Kidney (tissue), 14 donors: ENCODE data around the gene TSPAN31. TPM values are rescaled to one million over a fixed set of nuclear protein-coding genes. Genes with fewer than 3 reads are reported as not detected.

Experiments
- DNase-seq, 5 donors: peaks; one replicate each; pipeline ENCODE4 v3.0.0-alpha.2; 2013 to 2020
- FAIRE-seq: peaks from 2 replicates; lab custom pipeline; 2012; peaks lifted over from hg19 to GRCh38; lab: Jason Lieb, UNC
- H3K27ac ChIP-seq, 2 donors: one replicate each; pipeline ENCODE4 v1.7.0; 2013; ENCODE audit warnings: low read depth in 2 of 2, low read length in 2 of 2, inconsistent platforms in 1 of 2
- H3K27me3 ChIP-seq: one replicate; pipeline ENCODE4 v1.7.1; 2013; ENCODE audit warnings: low read length, inconsistent platforms; ENCODE audit not compliant: control insufficient read depth, insufficient read depth
- H3K36me3 ChIP-seq, 3 donors: one replicate each; pipeline versions ENCODE4 v1.7.0 to v1.7.1; 2013; ENCODE audit warnings: low read length in 3 of 3, control low read depth in 1 of 3, inconsistent platforms in 1 of 3; ENCODE audit not compliant: insufficient read depth in 3 of 3, control insufficient read depth in 2 of 3
- H3K4me1 ChIP-seq, 3 donors: one replicate each; pipeline versions ENCODE4 v1.7.0 to v1.7.1; 2013; ENCODE audit warnings: low read length in 3 of 3, inconsistent platforms in 1 of 3, low read depth in 1 of 3; ENCODE audit not compliant: control insufficient read depth in 2 of 3, insufficient read depth in 2 of 3
- H3K4me3 ChIP-seq, 3 donors: one replicate each; pipeline versions ENCODE4 v1.7.0 to v1.8.1; 2013; ENCODE audit warnings: low read length in 3 of 3, control low read depth in 1 of 3, inconsistent platforms in 1 of 3
- H3K9ac ChIP-seq, 3 donors: one replicate each; pipeline versions ENCODE4 v1.7.0 to v1.7.1; 2013; ENCODE audit warnings: low read length in 3 of 3, control low read depth in 1 of 3, inconsistent platforms in 1 of 3
- H3K9me3 ChIP-seq, 3 donors: one replicate each; pipeline versions ENCODE4 v1.7.0 to v1.7.1; 2013; ENCODE audit warnings: low read length in 3 of 3, control low read depth in 1 of 3, inconsistent platforms in 1 of 3; ENCODE audit not compliant: control insufficient read depth in 2 of 3, insufficient read depth in 1 of 3
- intact Hi-C: fragments of 100-400 bp; cut with DNase I; formaldehyde crosslinking; loops from one replicate; pipeline ENCODE4 v1.11.1; 2022
- polyA plus RNA-seq: library from polyadenylated mRNA; stranded (reverse); fragments of 350-450 nt; fragmentation: Illumina TruSeq; extraction: RNeasy Lipid Tissue Mini Kit (QIAGEN cat#74804); gene quantifications from one replicate; pipeline ENCODE4 v1.2.3, GENCODE V29; 2014; ENCODE audit warnings: low read depth, low replicate concordance; ENCODE audit not compliant: insufficient read depth
- total RNA-seq: library from RNA; stranded (reverse); fragmentation: NEBNext Ultra II Directional; extraction: Animal tissue kit (Norgen Biotek cat#: 25700); gene quantifications from one replicate; pipeline ENCODE4 v1.2.1, GENCODE V29; 2021
- TF ChIP-seq, protein P1 (sequence below): IDR thresholded peaks from 3 replicates; pipeline ENCODE4 v1.5.1; 2012; ENCODE audit warnings: mild to moderate bottlenecking, moderate library complexity, borderline replicate concordance; ENCODE audit not compliant: insufficient read depth; ENCODE audit errors: extremely low read depth
- donor health status: control.
- donor health status: control.
- donor health status: control.
- donor health status: control.
- donor health status: control.
- donor health status: DM: yes; HTN: yes; CAD: no.
- donor health status: Normal renal cell carcinoma (clear cell type).

TSPAN31 gene
- total and polyA plus RNA-seq, 2 donors from 2014 or later, result 53.3 to 60.1 TPM

DNA sequence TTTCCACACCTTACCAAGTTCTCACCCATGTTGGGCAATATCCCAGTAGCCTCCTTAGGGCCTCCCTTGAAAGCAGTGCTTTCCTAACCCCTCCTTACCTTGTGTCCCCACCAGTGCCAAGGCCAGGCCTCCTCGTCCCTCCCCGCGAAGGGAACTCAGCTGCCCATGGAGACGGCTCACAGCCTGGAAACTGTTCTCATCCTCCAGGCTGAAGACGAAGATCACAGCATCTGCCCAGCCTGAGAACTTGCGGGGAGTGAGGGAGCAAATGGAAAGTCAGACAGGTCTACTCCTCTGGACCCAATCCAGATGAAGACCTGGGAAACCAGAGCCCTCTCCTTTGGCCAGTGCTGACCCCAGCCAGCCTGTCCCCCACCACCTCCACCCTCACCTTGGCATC, 10.9 kb upstream of the TSPAN31 start:
- no peak for FAIRE-seq
- no peak overlapping the region for H3K27ac ChIP-seq
- peaks cover 0 to 6% (median 4%) of the 10 kb centered on the region in 3 donors for H3K4me1 ChIP-seq
- intact Hi-C loops, result no loop called here
- no peak for DNase-seq
- H3K9ac ChIP-seq, result no peak overlapping the region
- H3K36me3 ChIP-seq, result no peaks in the 10 kb centered on the region
- H3K9me3 ChIP-seq, result no peaks in the 10 kb centered on the region
- TF ChIP-seq, protein P1, sequence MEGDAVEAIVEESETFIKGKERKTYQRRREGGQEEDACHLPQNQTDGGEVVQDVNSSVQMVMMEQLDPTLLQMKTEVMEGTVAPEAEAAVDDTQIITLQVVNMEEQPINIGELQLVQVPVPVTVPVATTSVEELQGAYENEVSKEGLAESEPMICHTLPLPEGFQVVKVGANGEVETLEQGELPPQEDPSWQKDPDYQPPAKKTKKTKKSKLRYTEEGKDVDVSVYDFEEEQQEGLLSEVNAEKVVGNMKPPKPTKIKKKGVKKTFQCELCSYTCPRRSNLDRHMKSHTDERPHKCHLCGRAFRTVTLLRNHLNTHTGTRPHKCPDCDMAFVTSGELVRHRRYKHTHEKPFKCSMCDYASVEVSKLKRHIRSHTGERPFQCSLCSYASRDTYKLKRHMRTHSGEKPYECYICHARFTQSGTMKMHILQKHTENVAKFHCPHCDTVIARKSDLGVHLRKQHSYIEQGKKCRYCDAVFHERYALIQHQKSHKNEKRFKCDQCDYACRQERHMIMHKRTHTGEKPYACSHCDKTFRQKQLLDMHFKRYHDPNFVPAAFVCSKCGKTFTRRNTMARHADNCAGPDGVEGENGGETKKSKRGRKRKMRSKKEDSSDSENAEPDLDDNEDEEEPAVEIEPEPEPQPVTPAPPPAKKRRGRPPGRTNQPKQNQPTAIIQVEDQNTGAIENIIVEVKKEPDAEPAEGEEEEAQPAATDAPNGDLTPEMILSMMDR, result no peak
- H3K4me3 ChIP-seq, result no peak overlapping the region
- H3K27me3 ChIP-seq, result peaks cover 35% of the 10 kb centered on the region

DNA sequence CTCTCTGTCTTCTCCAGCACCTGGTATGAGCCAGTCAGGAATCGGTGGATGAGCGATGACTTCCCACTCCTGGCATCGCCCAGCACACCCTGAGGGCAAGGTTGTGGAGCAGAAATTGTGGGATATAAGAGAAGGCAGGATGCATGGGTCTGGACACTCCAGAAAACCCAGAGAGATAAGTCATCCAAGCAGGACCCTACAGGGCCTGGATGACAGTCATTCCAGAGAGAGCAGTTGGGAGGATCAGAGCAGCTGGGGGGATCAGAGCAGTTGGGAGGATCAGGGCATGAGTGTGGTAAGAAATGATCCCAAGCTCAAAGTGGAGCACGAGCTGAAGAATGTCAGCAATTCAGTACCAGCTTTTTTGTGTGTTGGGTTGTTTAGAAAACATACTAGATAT, 10.2 kb upstream of the TSPAN31 start:
- Histone ChIP-seq H3K9me3 (no peaks in the 10 kb centered on the region), H3K27me3 (peaks cover 38% of the 10 kb centered on the region), H3K9ac (no peak overlapping the region), H3K4me1 (peaks cover 0 to 7% (median 4%) of the 10 kb centered on the region in 3 donors), H3K4me3 (no peak overlapping the region), H3K27ac (no peak overlapping the region), H3K36me3 (no peaks in the 10 kb centered on the region)
- FAIRE-seq (no peak), DNase-seq (no peak)
- TF ChIP-seq, protein P1, result no peak
- intact Hi-C loops, result no loop called here

DNA sequence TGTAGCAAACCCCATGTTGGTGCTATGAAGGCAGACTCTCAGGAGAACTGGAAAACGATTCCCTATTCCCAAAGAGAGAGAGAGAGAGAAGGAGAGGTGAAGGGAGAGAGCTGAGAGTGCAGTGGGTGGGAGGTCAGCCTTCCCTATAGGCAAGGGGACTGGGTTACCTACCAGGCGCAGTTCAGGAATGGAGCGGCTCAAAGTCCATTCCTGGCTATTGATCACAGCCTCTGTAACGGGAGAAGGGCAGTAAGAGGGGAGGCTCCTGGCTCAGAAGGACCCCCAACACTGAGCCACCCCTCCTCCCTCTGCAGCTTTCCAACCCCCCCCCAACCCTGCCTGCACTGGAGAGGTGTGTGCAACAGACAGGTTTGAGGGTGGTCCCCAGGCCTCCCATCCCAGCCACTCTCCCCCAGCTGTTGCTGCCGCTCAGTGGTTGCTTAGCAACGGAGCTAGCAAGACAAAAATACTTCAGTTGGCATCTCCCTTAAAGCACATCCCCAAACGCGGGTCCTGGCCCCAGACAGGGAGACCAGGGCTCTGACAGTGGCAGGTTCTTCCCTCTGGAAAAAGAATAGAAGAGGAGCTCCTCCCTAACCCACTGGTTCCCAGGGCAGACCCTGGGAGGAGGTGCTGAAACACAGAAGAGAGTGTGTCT, 9.5 kb upstream of the TSPAN31 start:
- H3K36me3 ChIP-seq, result no peaks in the 10 kb centered on the region
- TF ChIP-seq, protein P1, result no peak
- H3K27ac ChIP-seq, result no peak overlapping the region
- no peak overlapping the region for H3K4me3 ChIP-seq
- H3K4me1 ChIP-seq, result peaks cover 0 to 7% (median 4%) of the 10 kb centered on the region in 3 donors
- no peak overlapping the region for H3K9ac ChIP-seq
- peaks cover 41% of the 10 kb centered on the region for H3K27me3 ChIP-seq
- no peaks in the 10 kb centered on the region for H3K9me3 ChIP-seq
- DNase-seq (no peak), FAIRE-seq (no peak)
- intact Hi-C loops, result no loop called here
